Measurements from ENCODE around the gene OTUB1.

DNA sequence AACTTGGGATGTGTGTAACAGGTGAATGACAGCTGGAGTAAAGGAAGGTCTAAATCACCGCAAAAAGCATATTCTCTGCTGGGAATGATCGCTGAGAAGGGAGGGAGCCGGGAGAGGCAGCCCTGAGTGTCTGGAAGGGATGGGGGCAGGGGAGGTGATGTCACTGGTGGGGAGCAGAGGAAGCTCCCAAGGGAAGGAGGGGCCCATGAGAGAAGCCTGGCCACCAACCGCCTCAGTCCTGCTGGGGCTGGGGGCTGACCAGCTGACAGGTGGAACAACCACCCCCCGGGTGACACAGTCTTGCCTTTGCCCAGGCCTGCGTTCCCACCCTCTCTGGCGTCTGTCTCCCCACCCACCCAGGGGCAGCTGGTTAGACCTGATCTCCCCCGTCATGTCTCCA, 43.5 kb downstream of the OTUB1 start:
- TF ChIP-seq EZH2 (IDR thresholded peaks at IDR 0.05; ENCODE audit: insufficient read depth, poor library complexity, severe bottlenecking) (no peak), EZH2phosphoT487 (IDR thresholded peaks at IDR 0.05; ENCODE audit: insufficient read depth, low read depth) (no peak)
